Inferior parietal cortex (tissue), 1 donor: Measurements from ENCODE around the gene RGS12.

Experiments used
- DNase-seq: peaks from one replicate; pipeline ENCODE4 v3.0.0-alpha.2; 2016; ENCODE audit errors: extremely low spot score

Gene RGS12

GRCh38 chr4:3254302-3255131 is 38.3 kb upstream of the RGS12 start:
- no peak for DNase-seq

DNA sequence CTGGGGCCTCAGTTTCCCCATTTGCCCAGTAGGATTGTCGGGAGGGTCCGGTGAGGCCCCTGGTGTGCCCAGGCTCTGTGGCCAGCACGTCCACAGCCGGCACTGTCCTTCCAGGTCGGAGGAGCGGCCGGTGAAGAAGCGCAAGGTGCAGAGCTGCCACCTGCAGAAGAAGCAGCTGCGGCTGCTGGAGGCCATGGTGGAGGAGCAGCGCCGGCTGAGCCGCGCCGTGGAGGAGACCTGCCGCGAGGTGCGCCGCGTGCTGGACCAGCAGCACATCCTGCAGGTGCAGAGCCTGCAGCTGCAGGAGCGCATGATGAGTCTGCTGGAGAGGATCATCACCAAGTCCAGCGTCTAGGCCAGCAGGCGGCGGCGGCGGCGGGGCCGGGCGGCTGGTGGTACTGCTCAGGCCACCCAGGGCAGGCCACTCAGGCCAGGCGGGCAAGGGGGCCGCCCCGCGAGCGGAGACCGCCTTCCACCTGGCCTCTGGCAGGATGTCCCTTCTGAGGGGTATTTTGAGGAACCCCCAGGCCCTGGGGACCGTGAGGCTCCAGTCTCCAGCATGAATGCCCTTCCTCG is 37.1 kb upstream of the RGS12 start:
- no peak for DNase-seq

DNA sequence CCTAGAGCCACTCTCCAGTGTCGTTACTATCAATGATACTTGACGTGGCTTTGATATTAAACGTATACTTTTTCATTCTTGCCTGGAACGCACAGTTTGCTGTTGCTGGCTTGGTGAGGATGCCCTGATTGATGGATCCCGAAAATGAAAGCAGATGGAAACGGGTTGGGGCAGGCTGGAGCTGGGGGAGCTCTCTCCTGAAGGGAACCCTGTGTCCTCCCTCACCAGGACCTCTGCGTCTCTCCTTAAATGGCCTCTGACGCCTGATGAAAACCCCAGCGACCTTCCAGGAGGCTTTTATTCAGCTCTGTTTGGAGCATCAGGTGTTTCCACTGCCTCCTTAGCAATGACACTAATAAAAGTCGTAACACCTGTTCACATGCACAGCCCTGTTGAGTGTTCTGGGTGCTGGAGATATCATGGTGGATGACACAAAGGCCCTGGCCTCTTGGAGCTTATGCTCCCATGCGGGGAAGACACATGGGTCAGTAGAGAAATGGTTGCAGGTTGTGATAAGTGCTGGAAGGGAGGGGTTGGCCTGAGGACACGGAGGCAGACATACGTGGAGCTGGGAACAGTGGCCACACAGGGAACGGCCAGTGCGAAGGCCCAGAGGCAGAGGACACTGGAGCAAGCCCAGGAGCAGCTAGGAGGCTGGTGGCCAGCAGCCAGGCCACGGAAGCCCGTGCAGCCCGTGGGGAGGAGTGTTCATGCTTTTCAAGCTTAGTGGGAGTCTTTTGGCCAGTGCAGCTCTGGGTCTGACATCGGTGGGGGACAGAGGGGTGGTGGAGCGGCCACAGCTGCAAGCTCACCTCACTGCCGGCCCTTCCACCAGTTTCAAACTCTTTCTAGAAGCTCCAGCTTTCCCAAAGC is 36.4 kb upstream of the RGS12 start:
- no peak for DNase-seq

- no peak for DNase-seq
Measured at GRCh38 chr4:3257103-3257555, 35.7 kb upstream of the RGS12 start.

DNA sequence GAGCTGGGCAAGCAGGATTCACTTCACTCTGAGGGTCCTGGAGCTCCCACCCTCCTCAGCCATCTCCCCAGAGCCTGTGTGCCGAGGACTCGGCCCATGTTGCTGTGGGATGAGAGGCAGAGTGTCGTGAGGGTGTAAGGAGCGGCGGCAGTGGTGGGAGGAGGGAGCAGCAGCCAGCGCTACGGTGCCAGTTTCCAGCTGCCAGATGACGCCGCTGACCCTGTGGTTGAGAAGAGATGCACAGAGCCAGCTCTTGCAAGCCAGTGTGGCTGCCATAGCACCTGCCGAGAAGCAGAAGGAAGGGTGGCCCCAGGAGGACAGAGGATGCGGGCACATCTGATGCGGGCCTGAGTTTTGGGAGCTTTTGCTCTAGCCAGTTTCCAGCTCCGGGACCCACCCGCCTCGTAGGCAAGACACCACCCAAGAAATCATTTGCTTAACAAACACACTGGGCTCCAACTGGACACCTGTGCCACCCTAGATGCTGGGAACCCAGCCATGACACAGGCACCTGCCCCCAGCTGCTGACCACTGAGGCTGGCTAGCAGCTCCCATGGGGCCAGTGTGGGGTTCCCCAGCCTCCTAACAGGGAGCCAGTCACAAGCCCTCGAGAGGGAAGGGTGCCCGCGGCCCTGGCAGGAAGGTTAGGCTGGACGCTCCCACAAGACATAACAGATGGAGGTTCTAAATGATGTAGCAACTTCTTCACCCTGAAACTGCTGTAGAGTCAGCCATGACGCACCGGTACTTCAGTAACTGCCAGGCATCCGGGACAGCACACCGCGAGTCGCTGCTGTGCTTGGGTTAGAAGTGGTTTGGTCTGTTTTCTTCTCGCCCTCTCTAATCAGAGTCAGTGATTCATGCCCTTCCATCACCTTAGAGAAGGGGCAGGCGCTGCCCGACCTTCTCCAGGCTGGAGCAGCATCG is 35.0 kb upstream of the RGS12 start:
- DNase-seq, result no peak

DNA sequence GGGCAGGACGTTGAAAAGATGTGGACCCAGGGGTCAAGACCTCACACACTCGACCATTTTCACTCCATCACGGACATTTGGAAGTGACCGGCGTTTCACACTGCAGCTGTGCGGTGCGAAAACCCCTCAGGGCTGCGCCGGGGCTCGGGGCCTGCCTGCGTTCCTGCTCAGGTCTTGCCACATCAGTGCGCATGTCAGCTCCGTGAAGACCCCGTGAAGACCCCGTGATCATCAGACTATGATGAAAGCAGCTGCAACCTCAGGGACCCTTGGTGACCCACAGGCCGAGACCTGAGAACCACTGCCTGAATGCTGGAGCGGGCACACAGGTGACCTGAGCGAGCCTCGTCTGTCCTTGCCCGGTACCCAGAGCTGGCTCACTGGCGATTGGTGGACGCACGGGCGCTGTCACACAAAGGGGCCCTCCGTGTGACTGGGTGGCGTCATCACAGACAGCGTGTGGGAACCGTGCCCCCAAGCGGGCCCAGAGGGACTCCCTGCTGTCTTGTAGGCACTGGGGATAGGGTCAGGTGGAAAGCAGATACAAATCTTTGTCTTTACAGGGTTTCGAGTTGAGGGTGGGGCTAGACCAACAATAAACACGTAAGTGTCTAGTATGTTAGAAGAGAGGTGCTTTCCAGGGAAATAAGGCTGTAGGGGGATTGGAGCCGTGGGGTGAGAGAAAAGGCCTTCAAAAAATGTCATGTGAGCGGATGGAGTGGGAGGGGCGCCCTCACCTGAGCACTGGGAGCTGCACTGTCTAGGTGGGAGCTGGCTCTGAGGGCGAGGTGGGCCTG is 31.2 kb upstream of the RGS12 start:
- DNase-seq, result no peak

DNA sequence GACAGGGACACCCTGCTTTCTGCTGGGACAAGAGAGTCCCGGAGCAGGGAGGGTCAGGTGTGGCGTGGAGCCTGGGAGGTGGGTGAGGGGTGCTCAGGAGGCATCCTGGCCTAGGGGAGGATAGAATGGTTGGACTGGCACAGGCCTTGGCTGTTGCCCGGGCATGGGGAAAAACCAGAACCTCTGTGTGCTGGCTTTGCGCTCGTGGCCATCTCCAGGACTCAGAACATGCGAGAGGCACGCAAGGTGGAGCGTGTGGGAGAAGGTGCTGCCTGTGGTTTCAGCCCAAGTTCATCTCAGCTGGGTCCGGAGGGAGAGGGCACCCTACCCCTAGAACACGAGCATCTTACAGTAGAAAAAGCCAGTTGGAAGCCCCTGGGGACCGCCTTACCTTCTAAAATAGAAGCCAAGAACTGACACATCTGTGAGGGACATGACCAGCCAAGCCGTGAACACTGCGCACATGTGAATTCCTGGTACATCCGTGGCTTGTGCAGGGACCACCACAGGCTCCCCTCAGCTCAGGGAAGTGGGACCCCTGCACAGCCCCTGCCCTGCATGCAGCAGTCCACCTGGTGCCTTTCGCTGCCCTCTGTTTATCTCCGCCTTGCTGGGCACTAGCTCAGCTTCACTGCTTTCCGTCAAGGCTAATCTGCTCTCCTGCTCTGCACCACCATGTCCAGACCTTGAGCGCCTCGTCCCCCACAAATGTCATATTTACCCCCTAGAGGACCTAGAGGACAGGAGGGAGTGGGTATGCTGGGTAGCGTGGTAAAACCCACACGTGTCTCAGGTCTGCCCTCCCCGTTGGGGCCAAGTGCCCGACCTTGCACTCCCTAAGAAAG is 30.4 kb upstream of the RGS12 start:
- no peak for DNase-seq

DNA sequence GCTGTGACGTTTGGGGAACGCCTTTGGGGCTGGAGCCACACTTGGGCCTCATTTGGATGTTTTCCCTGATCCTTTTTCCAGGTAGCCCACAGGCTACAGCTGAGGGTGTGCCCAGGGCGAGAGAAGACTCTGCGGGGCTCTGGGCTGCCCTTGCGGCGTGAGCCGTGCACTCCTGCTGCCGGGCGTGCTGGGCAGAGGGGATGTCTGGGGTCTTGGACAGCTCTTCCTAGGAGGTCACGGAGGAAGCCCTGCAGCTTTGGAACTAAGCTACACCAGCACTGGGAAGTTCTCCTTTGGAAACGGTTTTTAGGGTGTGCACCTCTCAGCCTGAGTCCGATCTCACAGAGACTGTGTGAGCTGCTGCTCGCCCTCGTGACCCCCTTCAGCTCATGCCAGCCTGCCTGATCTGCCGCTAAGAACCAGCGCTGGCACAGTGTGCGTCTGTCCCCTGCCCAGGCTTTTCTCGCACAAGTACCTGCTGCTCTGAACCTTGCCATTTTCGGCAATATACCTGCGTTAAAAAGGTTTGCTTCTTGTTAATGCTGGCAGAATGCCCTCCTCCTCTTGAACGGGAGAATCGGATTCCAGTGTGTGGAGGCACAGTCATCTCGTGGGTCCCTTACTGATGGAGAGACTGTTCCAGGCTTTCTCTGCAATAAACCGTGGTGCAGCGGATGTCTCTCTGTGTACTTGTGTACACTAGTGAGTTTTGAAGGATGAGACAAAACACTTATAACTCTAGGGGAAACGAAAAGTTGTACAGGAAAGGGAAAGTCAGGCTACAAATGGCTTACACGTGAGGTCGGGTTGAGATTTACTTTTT is 29.6 kb upstream of the RGS12 start:
- DNase-seq, result no peak

DNA sequence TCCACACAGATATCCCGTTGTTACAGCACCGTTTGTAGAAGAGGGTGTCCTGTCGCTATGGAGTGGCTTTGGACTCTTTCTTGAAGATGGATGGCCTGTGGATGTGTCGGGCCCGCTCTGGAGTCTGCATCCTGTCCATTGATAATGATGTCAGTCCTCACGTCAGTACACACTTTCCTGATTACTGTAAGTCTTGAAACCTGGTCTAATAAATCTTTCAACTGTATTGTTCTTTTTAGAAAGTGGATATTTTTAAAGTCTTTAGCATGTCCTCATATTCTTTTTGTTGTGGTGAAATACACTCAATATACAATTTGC is 29.0 kb upstream of the RGS12 start:
- DNase-seq, result no peak

DNA sequence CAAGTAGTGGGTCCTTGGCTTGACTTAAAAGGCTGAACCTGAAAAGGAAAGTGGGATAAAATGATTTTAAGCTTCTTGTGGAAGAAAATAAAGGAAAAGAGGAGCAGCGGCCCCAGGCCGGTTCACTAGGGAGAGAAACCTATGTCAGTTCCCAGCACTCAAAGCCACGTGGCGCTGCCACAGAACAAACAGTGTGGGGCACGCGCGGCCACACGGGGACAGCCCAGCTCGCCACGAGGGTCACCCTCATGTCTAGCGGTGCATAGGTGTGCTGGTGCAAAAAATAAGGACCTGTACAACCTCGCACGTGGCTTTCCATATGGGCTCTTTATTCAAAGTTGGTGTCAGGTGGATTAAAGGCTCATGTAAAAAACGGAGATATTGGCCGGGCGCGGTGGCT is 26.7 kb upstream of the RGS12 start:
- no peak for DNase-seq

DNA sequence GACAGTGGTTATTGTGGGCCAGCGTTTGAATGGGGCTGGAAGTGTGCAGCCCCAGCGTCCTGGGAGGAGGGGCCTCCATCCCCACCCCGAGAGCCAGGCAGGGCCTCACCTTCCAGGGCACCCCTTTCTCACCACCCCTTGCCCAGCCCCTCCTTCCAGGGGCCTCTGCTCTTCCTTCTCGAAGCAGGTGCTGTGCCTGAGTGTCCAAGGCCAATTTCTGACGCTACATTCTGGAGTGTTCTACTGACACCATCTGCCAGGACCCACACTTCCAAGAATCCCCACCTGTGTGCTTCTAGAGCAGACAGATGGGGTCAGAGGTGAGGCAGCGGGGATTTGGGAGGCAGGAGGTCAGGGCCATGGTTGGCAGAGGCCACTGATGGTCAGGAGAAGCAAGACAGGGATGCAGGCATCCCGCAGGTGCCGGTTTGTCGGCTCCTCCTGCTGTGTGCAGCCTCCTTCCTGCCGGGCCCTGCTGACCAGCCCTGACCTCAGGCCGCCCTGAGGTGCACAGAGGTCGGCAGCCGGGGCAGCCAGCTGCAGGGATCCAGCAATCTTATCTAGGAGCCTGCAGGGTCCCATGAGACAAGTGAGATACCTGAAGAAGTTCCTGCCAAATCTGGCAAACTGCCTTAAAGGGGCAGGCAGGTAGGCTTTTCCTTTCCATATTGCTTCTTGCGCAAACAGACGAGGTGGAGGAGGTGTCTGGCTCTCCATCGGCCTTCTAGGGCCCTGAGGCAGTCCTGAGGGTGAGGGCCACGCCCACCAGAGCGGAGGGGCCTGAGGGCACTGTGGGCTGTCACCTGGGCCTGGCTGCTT is 25.0 kb upstream of the RGS12 start:
- DNase-seq, result no peak

- DNase-seq, result no peak
Measured at GRCh38 chr4:3268395-3269104, 24.3 kb upstream of the RGS12 start.

DNA sequence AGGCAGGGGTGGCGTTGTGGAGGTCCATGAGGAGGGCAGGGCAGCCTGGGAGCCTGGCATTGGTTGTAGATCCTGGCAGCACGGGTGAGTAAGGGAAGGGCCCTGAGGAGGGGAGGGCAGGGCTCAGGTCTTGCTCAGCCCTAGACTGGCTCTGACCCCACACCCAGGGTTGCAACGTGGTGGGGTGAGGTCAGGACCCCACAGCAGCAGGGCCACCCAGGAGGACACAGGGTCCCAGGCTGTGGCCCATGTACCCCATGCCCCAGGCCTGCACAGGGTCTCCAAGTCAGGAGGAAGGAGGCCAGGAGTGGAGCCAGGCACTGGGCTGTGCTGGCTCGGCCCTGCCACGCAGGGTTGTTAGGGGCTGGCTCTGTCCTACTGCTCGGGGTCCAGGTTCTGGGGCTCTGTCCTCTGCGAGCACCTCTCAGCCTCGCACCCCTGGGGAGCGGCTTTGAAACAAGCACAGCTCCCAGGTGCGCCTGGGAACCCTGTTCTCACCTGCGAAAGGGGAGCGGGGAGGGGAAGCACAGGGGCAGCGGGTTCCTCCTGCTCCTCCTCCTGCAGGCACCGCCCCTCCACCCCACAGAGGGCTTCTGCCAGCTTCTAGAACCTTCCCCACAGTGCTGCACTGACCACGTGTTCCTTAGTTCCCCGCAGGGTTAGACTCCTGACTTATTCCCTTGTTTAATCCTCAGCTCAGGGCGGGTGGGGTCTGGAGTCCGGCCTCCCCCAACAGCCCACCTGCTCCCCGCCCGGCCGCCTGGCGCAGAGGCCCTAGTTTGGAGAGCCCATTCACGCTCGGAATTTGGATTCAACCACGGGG is 23.5 kb upstream of the RGS12 start:
- DNase-seq, result no peak

DNA sequence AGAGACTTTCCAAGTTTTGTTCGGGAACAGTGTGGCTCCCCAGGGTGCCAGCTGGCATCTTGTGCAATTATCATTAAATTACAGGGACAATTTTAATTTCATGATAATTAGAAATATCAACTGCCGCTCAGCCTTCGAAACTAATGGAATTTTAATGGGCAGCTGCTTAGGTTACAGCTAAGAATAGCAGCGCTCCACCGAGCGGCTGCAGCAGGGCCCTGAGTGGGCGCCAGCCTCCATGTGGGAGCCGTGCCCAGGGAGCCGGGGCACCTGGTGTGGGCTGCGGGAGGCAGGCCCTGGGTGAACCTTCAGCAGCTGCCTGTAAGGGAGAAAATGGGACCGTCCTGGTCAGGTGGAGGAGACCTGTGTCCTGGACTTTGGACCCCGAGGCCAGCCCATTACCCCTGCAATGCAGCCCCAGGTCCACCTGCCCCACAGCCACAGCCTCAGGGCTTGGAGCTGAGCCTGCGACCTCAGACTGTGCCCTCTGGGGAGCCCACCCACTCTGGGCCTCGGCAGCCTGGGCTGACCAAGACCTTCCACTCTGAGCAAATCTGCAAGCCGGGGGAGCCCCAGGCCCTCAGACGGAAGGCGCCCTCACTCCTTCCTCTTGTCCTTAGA is 22.7 kb upstream of the RGS12 start:
- no peak for DNase-seq

DNA sequence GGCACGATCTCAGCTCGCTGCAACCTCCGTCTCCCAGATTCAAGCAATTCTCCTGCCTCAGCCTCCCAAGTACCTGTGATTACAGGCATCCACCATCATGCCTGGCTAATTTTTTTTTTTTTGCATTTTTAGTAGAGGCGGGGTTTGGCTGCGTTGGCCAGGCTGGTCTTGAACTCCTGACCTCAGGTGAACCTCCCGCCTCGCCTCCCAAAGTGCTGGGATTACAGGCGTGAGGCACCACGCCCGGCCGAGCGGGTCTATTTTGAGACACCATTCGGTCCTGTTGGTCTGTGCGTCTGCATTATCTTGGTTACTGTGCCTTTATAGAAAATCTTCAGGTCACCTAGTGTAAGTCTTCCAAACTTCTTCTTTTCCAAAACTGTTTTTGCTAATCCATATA is 21.7 kb upstream of the RGS12 start:
- no peak for DNase-seq

DNA sequence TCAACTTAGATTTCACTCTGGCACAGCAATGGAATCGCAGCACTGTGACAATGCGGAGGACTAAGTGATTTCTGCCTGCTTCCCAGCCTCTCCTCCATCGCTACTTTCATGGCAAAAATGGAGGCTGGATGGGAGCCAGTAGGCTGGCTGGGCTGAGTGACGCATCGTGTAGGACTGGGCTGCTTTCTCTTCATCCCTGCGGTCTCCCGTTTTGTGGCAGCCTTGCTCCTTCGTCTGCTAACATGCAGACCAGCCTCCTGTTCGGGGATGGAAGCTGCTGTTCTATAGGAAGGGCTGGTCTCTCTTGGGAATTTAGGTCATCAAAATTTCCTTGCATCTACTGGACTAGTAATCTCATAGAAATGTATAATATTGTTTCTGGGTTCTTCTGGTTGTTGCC is 15.8 kb upstream of the RGS12 start:
- peak; percentile 68 for DNase-seq
